Fibroblast of villous mesenchyme (primary cell): ENCODE data around the gene MEX3A. TPM values are rescaled to one million over a fixed set of nuclear protein-coding genes. Genes with fewer than 3 reads are reported as not detected.
A peak's percentile ranks its signal among the peaks of the same experiment; 100 is the strongest.

Experiments
- DNase-seq: peaks from one replicate; pipeline ENCODE4 v3.0.0-alpha.2; 2010; ENCODE audit warnings: low read depth
- H3K4me3 ChIP-seq: 2 replicates; pipeline ENCODE4 v1.5.1; 2011; ENCODE audit warnings: low read depth, mild to moderate bottlenecking, low read length
- total RNA-seq: library from RNA; depleted of rRNA; stranded (reverse); fragments of >200 nt; gene quantifications from 2 replicates; pipeline ENCODE4 v1.2.3, GENCODE V29; 2012
- TF ChIP-seq, protein P1 (sequence below): IDR thresholded peaks from 2 replicates; pipeline ENCODE4 v1.5.1; 2012; ENCODE audit warnings: low read depth, mild to moderate bottlenecking, low read length; ENCODE audit not compliant: insufficient read depth

Gene MEX3A
- total RNA-seq, 1 donor: 1.7 TPM

DNA sequence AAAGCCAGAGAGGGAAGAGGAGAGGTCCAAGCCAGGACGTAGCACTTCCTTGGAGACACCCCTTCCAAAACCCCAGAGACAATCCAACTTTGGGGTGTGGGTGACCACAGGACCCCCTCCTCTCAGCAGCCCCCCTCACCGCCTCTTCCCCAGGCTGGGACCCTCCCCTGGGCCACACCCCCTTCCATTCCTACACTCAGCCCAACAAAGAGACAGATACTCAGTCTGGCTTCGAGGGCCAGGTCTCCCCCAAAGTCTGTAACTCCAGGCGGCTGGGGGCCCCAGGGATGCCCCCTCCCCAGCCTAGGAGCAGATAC is 1.4 kb downstream of the MEX3A start:
- H3K4me3 ChIP-seq: peak overlapping the region; percentile 56
- TF ChIP-seq, protein P1, sequence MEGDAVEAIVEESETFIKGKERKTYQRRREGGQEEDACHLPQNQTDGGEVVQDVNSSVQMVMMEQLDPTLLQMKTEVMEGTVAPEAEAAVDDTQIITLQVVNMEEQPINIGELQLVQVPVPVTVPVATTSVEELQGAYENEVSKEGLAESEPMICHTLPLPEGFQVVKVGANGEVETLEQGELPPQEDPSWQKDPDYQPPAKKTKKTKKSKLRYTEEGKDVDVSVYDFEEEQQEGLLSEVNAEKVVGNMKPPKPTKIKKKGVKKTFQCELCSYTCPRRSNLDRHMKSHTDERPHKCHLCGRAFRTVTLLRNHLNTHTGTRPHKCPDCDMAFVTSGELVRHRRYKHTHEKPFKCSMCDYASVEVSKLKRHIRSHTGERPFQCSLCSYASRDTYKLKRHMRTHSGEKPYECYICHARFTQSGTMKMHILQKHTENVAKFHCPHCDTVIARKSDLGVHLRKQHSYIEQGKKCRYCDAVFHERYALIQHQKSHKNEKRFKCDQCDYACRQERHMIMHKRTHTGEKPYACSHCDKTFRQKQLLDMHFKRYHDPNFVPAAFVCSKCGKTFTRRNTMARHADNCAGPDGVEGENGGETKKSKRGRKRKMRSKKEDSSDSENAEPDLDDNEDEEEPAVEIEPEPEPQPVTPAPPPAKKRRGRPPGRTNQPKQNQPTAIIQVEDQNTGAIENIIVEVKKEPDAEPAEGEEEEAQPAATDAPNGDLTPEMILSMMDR: no peak
- no peak for DNase-seq

DNA sequence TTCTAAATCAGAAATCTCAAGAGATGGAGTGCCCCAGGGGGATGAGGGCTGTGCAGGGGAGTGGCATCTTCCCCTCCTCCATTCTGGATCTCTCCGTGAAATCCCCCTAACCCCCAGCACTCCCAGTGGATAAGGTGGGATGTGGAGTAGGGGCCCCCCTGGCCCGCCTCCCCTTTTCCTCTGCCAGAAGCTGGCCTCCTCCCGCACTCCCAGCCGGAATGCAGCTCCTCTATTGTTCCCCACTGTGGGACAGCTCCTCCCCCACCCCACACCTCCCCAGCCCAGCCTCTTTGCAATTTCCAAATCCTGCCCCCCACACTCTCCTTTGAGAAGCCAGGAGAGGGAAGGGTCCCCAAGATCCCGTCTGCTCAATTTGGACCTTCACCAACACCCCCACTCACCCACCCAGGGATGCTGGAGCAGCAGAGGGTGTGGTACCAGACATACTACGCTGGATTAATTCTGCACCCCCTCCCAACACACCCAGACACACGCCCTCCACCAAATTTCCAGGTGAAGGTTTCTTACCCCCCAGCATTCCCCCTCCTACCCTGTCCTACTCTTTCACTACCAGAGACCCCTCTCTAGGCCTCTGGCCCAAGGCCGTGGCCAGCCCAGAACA is 1.9 kb downstream of the MEX3A start:
- TF ChIP-seq, protein P1: no peak
- no peak for DNase-seq
- peak overlapping the region; percentile 56 for H3K4me3 ChIP-seq

DNA sequence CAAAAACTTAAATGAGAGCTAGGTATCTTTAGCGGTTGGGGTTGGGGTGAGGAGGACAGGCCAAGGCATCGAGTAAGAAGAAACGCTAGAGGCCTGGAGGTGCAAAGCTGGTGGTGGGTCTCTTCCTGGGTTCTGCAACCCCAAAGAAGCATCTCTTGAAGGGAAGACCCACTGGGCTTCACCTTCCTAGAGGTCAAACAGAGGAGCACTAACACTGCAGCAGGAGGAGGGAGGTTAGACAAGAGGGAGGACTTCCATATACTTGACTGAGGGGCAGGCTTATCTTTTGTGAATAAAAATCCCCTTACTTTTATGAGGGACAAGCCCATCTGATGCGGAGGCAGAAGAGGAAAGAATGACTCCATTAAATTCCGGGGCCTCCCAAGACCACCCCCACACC is 2.5 kb downstream of the MEX3A start:
- DNase-seq: no peak
- TF ChIP-seq, protein P1: no peak
- H3K4me3 ChIP-seq: no peak overlapping the region

DNA sequence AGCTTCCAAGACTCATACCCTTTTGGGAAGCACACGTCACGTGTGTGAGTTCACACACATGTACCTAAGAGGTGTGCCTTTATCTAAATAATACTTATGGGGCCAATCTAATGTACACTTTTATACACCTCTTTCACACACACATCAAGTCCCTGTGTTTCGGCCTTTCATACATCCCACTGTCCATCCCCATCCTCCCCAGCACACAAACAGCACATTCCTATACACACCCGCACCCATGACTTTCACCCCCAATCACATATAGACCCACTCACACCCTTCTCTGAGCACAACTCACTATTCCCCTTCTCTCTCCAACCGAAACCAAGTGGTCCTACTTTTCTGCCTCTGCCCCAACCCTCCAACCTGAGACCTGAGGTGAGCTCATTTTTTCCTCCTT is 3.5 kb downstream of the MEX3A start:
- DNase-seq: no peak
- no peak overlapping the region for H3K4me3 ChIP-seq
- TF ChIP-seq, protein P1: no peak

DNA sequence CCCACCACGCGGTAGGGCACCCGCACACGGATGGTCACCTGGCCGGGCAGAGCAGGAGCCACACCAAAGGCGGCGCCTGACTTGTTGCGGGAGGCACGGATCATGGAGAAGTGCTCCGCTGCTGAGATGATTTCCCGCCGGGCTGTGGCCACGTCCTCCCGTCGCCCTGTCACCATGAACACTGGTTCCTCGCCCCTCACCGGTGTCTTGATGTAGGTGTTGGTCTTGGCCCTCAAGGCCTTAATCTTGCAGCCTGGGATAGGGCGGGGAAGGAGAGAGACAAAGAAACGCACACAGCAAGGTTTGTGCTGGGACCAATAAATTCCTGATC is 4.9 kb downstream of the MEX3A start:
- no peak overlapping the region for H3K4me3 ChIP-seq
- DNase-seq: no peak
- TF ChIP-seq, protein P1: no peak

DNA sequence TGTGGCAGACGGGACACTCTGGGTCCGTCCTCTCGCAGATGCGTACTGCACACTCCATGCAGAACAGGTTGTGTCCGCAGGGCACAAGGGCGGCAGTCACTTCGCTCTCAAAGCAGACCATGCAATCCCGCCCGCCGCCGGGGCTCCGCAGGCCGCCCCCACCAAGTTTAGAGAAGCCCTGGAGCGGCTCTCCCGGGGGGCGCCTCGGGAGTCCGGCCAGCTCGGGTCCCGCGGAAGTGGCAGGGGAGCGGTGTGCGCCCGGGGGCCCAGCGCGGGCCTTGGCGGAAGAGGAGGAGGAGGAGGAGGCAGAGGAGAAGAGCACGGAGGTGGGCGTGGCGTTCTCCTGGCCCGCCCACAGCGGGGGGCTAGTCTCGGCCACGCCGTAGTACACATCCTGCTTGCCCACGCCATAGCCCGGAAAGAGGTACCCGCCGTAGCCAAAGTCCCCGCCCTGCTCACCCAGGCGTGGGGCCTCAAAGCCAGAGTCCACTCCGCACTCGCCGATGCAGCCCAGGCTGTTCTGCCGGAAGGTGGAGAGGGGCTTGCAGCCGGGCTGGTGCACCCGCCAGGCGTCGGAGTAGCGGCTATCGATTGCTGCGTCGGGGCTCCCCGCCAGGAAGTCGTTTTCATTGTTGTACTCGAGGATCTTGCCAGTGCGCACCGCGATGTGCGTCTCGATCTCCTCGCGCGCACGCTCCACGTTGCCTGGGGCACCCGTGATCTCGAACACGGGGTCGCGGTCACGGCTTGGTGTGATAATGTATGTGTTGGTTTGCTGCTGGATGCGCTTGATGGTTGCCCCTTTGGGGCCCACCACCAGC is 5.4 kb downstream of the MEX3A start:
- peak; percentile 21 for DNase-seq
- TF ChIP-seq, protein P1: no peak
- peak overlapping the region; percentile 44 for H3K4me3 ChIP-seq
